ENCODE measurements around the gene DNAJB8. TPM values are rescaled to one million over a fixed set of nuclear protein-coding genes. Genes with fewer than 3 reads are reported as not detected.
A peak's percentile ranks its signal among the peaks of the same experiment; 100 is the strongest.

The DNAJB8 gene
- total RNA-seq, 2 experiments from 2014 or later = not detected

DNA sequence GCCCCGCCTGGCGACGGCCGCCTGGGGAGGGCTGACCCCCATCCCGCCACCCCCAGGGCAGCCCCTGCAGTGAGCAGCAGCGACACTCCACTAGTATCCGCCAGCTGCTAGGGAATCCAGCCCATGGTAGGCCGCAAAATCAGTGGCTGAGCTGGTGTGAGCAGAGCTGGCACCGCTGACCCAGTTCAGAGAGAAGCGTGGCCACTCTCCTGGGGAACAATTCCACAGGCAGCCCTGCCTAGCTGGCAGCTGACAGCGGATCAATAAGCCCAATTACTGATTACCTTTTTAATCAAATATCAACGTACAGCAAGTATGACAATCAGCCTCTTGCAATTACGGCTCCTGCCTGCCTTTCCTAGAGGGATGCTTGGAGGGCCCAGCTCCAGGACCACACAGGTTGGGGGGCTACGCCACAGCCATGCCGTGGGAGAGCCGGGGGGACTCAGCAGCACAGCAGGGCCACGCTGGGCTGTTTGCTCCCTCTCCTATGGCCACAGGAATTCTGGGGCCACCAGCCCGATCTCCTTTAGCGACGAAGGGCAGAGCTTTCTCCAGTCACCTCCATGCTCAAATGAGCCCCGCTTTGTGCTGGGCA lies 13.9 kb downstream of the DNAJB8 start:
- H3K79me2 ChIP-seq (ENCODE audit: insufficient read depth, low read depth, low read length) = no peaks in the 10 kb centered on the region
- H3K4me3 ChIP-seq (ENCODE audit: low read depth, low read length, poor library complexity, severe bottlenecking) = no peak overlapping the region
- ChIA-PET POLR2A (no interaction called here), CTCF (ENCODE audit: unreplicated experiment) (no interaction called here)
- BruUV-seq (replicated peaks) = no TSS peak
- no peaks in the 10 kb centered on the region for H4K20me1 ChIP-seq (ENCODE audit: insufficient read depth, low read length)
- H3K9me3 ChIP-seq (ENCODE audit: low read length) = no peaks in the 10 kb centered on the region
- H3K4me1 ChIP-seq (ENCODE audit: insufficient read depth, low read length, poor library complexity, severe bottlenecking) = peaks cover 9% of the 10 kb centered on the region
- no peak overlapping the region for H3K4me2 ChIP-seq (ENCODE audit: low read length)
- DNase-seq (ENCODE audit: low spot score) = no peak
- H2AFZ ChIP-seq (ENCODE audit: low read length) = no peak overlapping the region
- no peak for TF ChIP-seq EZH2phosphoT487 (IDR thresholded peaks at IDR 0.05; ENCODE audit: borderline replicate concordance, low read depth, low read length)
- TF ChIP-seq, protein P1, sequence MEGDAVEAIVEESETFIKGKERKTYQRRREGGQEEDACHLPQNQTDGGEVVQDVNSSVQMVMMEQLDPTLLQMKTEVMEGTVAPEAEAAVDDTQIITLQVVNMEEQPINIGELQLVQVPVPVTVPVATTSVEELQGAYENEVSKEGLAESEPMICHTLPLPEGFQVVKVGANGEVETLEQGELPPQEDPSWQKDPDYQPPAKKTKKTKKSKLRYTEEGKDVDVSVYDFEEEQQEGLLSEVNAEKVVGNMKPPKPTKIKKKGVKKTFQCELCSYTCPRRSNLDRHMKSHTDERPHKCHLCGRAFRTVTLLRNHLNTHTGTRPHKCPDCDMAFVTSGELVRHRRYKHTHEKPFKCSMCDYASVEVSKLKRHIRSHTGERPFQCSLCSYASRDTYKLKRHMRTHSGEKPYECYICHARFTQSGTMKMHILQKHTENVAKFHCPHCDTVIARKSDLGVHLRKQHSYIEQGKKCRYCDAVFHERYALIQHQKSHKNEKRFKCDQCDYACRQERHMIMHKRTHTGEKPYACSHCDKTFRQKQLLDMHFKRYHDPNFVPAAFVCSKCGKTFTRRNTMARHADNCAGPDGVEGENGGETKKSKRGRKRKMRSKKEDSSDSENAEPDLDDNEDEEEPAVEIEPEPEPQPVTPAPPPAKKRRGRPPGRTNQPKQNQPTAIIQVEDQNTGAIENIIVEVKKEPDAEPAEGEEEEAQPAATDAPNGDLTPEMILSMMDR (conservative IDR thresholded peaks at IDR 0.05; ENCODE audit: low read length) = no peak
- H3K27ac ChIP-seq (ENCODE audit: low read depth, low read length, poor library complexity, severe bottlenecking) = no peak overlapping the region
- intact Hi-C loops (cut with micrococcal nuclease; ENCODE audit: unreplicated experiment) = no loop called here
- no peaks in the 10 kb centered on the region for H3K9me2 ChIP-seq (ENCODE audit: insufficient read depth, low read length)
- no peaks in the 10 kb centered on the region for H3K36me3 ChIP-seq (ENCODE audit: insufficient read depth, low read length)

- TF ChIP-seq, protein P1 (conservative IDR thresholded peaks at IDR 0.05; ENCODE audit: low read length) = no peak
- Histone ChIP-seq H3K27ac (ENCODE audit: low read depth, low read length, poor library complexity, severe bottlenecking) (no peak overlapping the region), H3K4me3 (ENCODE audit: low read depth, low read length, poor library complexity, severe bottlenecking) (no peak overlapping the region), H3K79me2 (ENCODE audit: insufficient read depth, low read depth, low read length) (no peaks in the 10 kb centered on the region), H3K9me2 (ENCODE audit: insufficient read depth, low read length) (no peaks in the 10 kb centered on the region), H3K9me3 (ENCODE audit: low read length) (no peaks in the 10 kb centered on the region), H4K20me1 (ENCODE audit: insufficient read depth, low read length) (no peaks in the 10 kb centered on the region), H2AFZ (ENCODE audit: low read length) (no peak overlapping the region), H3K4me1 (ENCODE audit: insufficient read depth, low read length, poor library complexity, severe bottlenecking) (peaks cover 9% of the 10 kb centered on the region), H3K4me2 (ENCODE audit: low read length) (no peak overlapping the region), H3K36me3 (ENCODE audit: insufficient read depth, low read length) (no peaks in the 10 kb centered on the region)
- BruUV-seq (replicated peaks) = no TSS peak
- intact Hi-C loops (cut with micrococcal nuclease; ENCODE audit: unreplicated experiment) = no loop called here
- no peak for DNase-seq (ENCODE audit: low spot score)
- POLR2A ChIA-PET = no interaction called here
- CTCF ChIA-PET (ENCODE audit: unreplicated experiment) = no interaction called here
Measured at GRCh38 chr3:128452120-128452519, 14.6 kb downstream of the DNAJB8 start.

DNA sequence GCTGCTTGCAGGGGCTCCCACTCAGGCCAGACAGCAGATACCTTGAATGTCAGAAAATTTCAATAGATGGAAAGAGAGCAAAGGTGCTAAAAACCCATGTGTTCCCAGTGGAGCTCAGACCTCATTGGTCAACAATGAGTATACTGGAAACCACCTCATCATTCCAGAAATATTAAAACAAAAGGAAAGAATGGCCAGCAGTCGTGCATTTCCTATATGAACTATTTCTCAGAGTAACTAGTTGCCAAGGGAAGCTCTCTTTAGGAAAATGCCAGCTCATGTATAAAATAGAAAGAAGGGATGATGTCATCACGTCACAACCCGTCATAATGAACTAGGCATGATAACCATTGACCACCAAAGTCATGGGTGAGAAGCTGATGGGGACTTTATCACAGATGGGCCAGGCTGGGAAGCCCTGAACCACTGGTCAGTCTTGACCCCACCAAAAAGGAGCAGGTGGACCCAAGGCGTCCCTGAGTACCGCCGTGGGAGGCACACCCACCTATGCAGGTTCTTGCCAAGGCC lies 17.5 kb downstream of the DNAJB8 start:
- intact Hi-C loops (cut with micrococcal nuclease; ENCODE audit: unreplicated experiment) = no loop called here
- Histone ChIP-seq H2AFZ (ENCODE audit: low read length) (peak overlapping the region; percentile 57; the same call in 1 of the 2 replicates), H4K20me1 (ENCODE audit: insufficient read depth, low read length) (no peaks in the 10 kb centered on the region), H3K4me3 (ENCODE audit: low read depth, low read length, poor library complexity, severe bottlenecking) (no peak overlapping the region), H3K36me3 (ENCODE audit: insufficient read depth, low read length) (no peaks in the 10 kb centered on the region), H3K4me2 (ENCODE audit: low read length) (0 out of 2 replicates have a peak overlapping the region, but pooled peaks have one; percentile 20), H3K27ac (ENCODE audit: low read depth, low read length, poor library complexity, severe bottlenecking) (no peak overlapping the region), H3K9me3 (ENCODE audit: low read length) (no peaks in the 10 kb centered on the region), H3K79me2 (ENCODE audit: insufficient read depth, low read depth, low read length) (no peaks in the 10 kb centered on the region), H3K4me1 (ENCODE audit: insufficient read depth, low read length, poor library complexity, severe bottlenecking) (peaks cover 9% of the 10 kb centered on the region), H3K9me2 (ENCODE audit: insufficient read depth, low read length) (no peaks in the 10 kb centered on the region)
- TF ChIP-seq, protein P1 (conservative IDR thresholded peaks at IDR 0.05; ENCODE audit: low read length) = no peak
- no peak for TF ChIP-seq EZH2phosphoT487 (IDR thresholded peaks at IDR 0.05; ENCODE audit: borderline replicate concordance, low read depth, low read length)
- BruUV-seq (replicated peaks) = no TSS peak
- POLR2A ChIA-PET = interaction anchor here (0.5 kb wide), 1 partner anchor 896 kb away, joined by 3 read pairs; no protein-coding TSS in a partner anchor
- CTCF ChIA-PET (ENCODE audit: unreplicated experiment) = no interaction called here
- no peak for DNase-seq (ENCODE audit: low spot score)
